HAP-1 (cell line): ENCODE measurements around the gene PELI1.

ENCODE experiments used
- DNase-seq, 2 experiments: peaks; one replicate each; pipeline ENCODE4 v3.0.0-alpha.2; 2016 to 2020; ENCODE audit warnings: low spot score in 2 of 2
- H3K27me3 ChIP-seq: fragments of 250-450 bp; sonication (Bioruptor Pico); 2 replicates; pipeline ENCODE4 v1.5.1; 2020; ENCODE audit warnings: low read depth, mild to moderate bottlenecking, moderate library complexity
- H3K36me3 ChIP-seq: fragments of 250-450 bp; sonication (Bioruptor Pico); replicated peaks from 2 replicates; pipeline ENCODE4 v1.5.1; 2020; ENCODE audit warnings: mild to moderate bottlenecking
- H3K4me1 ChIP-seq: fragments of 250-450 bp; sonication (Bioruptor Pico); 2 replicates; pipeline ENCODE4 v1.5.1; 2020; ENCODE audit warnings: mild to moderate bottlenecking
- H3K4me3 ChIP-seq: fragments of 250-450 bp; sonication (Bioruptor Pico); 2 replicates; pipeline ENCODE4 v1.5.1; 2020; ENCODE audit warnings: mild to moderate bottlenecking, moderate library complexity
- H3K9me3 ChIP-seq: fragments of 250-450 bp; sonication (Bioruptor Pico); 2 replicates; pipeline ENCODE4 v1.5.1; 2020; ENCODE audit warnings: mild to moderate bottlenecking, moderate library complexity
- in situ Hi-C: fragments of 300-500 bp; cut with MboI; formaldehyde crosslinking; loops from 3 replicates; pipeline ENCODE4 v1.14.3; 2020; ENCODE audit warnings: low sequenced_read_pairs, inconsistent platforms, mixed read lengths

Gene PELI1

DNA sequence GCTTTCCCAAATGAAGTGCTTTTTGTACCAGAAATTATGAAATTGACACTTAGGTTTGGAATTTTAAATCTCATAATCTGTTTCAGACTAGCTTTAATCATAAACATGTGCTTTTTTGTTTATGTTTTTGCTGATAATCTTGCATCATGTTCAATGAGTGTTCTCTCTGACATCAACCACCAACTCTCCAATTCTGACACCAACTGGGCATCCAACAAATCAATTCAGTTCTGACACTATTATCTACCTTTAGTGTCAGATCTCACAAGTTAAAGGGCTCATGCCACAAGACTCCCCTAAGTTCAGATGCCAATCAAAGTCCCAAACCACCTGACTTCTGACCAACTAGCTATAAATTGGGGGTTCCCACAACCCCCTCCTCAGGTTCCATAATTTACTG lies 19.6 kb downstream of the PELI1 start:
- no peak for DNase-seq
- Histone ChIP-seq H3K36me3 (no peaks in the 10 kb centered on the region), H3K9me3 (no peaks in the 10 kb centered on the region), H3K4me1 (peaks cover 12% of the 10 kb centered on the region), H3K27me3 (no peaks in the 10 kb centered on the region), H3K4me3 (no peak overlapping the region)
- in situ Hi-C loops, result no loop called here

DNA sequence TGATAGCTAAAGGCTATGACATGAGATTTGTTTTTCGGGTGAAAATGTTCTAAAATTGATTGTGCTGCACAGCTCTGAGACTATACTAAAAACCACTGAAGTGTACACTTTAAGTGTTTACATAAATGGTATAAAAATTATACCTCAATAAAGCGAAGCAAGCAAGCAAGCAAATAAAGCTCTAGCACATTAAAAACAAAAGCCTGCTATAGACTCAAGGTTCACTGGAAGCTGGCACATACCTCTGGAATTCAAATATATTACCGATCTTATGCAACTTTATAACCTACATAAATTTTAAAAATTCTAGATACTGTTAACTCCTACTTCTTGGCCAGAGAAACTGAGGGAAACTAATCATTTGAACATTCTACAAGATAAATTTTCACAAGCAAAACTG lies 20.1 kb downstream of the PELI1 start:
- no peaks in the 10 kb centered on the region for H3K9me3 ChIP-seq
- in situ Hi-C loops, result no loop called here
- H3K4me3 ChIP-seq, result no peak overlapping the region
- no peak for DNase-seq
- peaks cover 8% of the 10 kb centered on the region for H3K4me1 ChIP-seq
- H3K27me3 ChIP-seq, result no peaks in the 10 kb centered on the region
- H3K36me3 ChIP-seq, result no peaks in the 10 kb centered on the region

DNA sequence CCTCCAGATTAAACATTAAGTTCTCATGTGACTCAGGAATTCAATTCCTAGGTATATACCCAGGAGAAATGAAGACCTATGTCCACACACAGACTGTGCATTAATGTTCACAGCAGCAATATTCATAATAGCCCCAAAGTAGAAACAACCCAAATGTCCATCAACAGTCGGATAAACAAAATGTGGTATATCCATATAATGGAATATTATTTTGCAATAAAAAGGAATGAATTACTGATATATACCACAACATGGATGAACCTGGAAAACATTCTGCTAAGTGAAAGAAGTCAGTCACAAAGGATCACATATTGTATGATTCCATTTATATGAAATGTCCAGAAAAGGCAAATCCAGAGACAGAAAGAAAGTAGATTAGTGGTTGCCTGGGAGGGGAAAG lies 20.5 kb downstream of the PELI1 start:
- no peaks in the 10 kb centered on the region for H3K27me3 ChIP-seq
- H3K36me3 ChIP-seq, result no peaks in the 10 kb centered on the region
- H3K4me3 ChIP-seq, result no peak overlapping the region
- no peak for DNase-seq
- in situ Hi-C loops, result no loop called here
- no peaks in the 10 kb centered on the region for H3K9me3 ChIP-seq
- H3K4me1 ChIP-seq, result peaks cover 3% of the 10 kb centered on the region

GRCh38 chr2:64122358-64122757 lies 21.9 kb downstream of the PELI1 start:
- in situ Hi-C loops, result no loop called here
- H3K9me3 ChIP-seq, result no peaks in the 10 kb centered on the region
- H3K4me1 ChIP-seq, result no peaks in the 10 kb centered on the region
- no peaks in the 10 kb centered on the region for H3K27me3 ChIP-seq
- no peak overlapping the region for H3K4me3 ChIP-seq
- no peaks in the 10 kb centered on the region for H3K36me3 ChIP-seq
- DNase-seq, result no peak

DNA sequence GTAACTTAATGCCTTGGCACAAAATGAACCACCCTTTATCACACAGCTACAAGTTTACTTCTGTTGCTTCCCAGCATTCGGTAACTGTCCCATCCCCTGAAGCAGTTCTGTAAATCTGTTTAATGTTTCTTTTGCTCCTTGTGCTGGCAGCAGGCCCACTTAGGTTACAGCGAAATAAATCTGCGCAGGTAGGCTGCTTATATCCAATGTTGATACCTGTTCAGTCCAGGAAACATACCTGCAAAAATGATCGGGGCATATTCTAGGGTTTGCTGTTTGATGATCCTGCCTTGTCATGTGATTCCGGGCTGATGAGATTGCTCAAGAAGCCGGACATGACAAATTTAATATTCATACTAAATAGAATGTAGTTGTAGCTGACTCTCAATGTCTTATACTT lies 23.3 kb downstream of the PELI1 start:
- Histone ChIP-seq H3K9me3 (no peaks in the 10 kb centered on the region), H3K27me3 (no peaks in the 10 kb centered on the region), H3K36me3 (no peaks in the 10 kb centered on the region), H3K4me1 (peaks cover 7% of the 10 kb centered on the region), H3K4me3 (no peak overlapping the region)
- in situ Hi-C loops, result no loop called here
- DNase-seq, result no peak

DNA sequence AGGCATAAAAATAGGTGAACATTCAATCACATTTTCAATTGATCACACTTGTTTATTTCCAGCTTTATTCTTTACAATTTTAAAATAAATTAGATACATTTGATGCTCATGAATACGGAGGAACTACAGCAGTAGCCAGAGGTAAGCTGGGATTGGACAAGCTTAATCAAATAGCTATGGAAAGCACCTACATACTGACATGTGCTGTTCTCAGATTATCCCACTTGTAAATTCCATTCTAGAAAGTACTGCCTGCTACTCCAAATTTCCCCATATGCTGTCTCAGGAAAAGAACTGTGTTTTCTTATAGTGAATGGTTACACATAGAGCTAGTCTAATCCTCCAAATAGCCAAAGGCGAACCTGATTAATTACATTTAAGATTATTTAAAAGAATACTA lies 24.2 kb downstream of the PELI1 start:
- in situ Hi-C loops, result no loop called here
- Histone ChIP-seq H3K4me1 (peaks cover 14% of the 10 kb centered on the region), H3K27me3 (no peaks in the 10 kb centered on the region)

GRCh38 chr2:64119369-64119768 lies 24.9 kb downstream of the PELI1 start:
- H3K27me3 ChIP-seq, result no peaks in the 10 kb centered on the region
- H3K4me1 ChIP-seq, result peaks cover 14% of the 10 kb centered on the region
- no peak for DNase-seq
- no peak overlapping the region for H3K4me3 ChIP-seq
- in situ Hi-C loops, result no loop called here
- H3K9me3 ChIP-seq, result no peaks in the 10 kb centered on the region
- H3K36me3 ChIP-seq, result no peaks in the 10 kb centered on the region

More for the DNA sequence above, 24.2 kb downstream of the PELI1 start:
- H3K9me3 ChIP-seq, result no peaks in the 10 kb centered on the region
- H3K36me3 ChIP-seq, result no peaks in the 10 kb centered on the region
- DNase-seq, result no peak
- no peak overlapping the region for H3K4me3 ChIP-seq

DNA sequence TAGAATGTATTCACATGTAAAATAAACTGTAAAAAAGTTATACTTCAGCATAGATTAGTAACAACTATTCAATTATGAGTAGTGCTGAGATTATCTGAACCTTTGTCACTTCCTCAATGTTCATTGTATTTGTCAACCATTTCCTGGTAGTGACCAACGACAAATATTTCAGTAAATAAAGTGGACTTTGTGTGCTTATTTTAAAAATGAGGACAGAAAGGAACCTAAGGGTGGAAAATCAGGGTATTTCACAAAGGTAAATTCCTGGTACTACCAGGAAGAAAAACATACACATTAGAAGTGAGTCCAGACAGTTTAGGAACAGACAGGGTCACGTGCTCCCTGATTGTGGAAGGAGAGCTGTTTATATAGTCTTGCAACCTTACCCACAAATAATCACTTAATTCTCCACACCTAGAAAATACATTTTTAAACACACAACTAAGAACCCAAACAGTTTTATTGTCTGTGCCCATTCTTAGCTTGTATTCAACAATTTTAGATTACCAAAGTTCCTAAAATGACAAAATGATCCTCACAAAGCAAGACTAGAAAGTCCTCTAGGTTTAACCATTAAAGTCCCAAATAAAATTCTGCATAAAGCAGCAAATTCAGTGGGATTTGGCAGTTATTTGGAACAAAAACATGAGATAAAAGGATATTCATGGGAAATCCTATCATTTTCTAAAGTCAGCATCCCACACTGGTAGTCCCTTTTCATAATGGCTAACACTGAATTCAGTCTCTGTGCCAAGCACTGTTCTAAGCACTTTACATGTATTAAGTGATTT lies 28.2 kb downstream of the PELI1 start:
- DNase-seq, result peak in 1 of 2 experiments; percentile 44
- H3K4me1 ChIP-seq, result peaks cover 14% of the 10 kb centered on the region
- no peaks in the 10 kb centered on the region for H3K36me3 ChIP-seq
- H3K9me3 ChIP-seq, result no peaks in the 10 kb centered on the region
- H3K27me3 ChIP-seq, result no peaks in the 10 kb centered on the region
- no peak overlapping the region for H3K4me3 ChIP-seq
- in situ Hi-C loops, result no loop called here

GRCh38 chr2:64114912-64115277 lies 29.3 kb downstream of the PELI1 start:
- Histone ChIP-seq H3K4me1 (peaks cover 14% of the 10 kb centered on the region), H3K4me3 (no peak overlapping the region), H3K9me3 (no peaks in the 10 kb centered on the region), H3K36me3 (no peaks in the 10 kb centered on the region), H3K27me3 (no peaks in the 10 kb centered on the region)
- no peak for DNase-seq
- in situ Hi-C loops, result no loop called here

DNA sequence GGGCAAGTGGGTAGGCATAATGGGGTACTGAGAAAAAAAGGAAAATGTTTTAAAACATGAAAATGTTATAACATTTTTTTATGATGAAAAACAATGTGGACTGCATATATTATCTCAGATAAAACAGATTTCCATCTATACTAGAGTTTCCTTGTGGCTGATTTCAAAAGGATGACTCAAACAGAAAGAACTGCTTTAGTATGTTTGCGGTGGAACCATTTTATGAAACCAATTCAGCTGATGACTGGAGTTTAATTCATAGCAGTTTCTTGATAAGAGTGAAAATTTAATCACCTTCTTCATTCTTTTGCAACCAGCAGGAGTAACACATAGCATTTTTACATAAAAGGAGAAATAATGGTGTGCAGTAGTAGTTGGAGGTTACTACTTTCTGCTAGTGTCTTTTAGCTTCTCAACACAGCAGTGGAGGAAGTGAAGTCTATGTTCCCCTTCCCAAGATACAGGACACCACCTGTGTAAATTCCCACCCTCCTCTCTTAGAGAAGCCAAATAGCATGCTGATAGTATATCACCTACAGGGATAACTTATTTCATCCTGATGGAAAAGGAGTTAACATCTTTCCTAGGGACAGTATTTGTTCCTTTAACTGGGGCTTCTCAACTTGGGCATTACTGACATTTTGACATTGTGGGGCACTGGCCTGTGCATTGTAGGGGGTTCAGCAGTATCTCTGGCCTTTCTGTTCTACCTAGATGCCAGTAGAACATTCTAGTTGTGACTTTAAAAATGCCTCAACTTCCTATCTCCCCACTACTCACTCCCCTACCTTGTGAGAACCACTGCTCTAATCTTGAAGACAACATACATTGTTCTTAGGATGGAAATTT lies 29.9 kb downstream of the PELI1 start:
- Histone ChIP-seq H3K36me3 (no peaks in the 10 kb centered on the region), H3K9me3 (no peaks in the 10 kb centered on the region), H3K4me3 (no peak overlapping the region), H3K27me3 (no peaks in the 10 kb centered on the region), H3K4me1 (peaks cover 14% of the 10 kb centered on the region)
- DNase-seq, result no peak
- in situ Hi-C loops, result no loop called here

- no peaks in the 10 kb centered on the region for H3K9me3 ChIP-seq
- no peaks in the 10 kb centered on the region for H3K36me3 ChIP-seq
- H3K4me3 ChIP-seq, result no peak overlapping the region
- peaks cover 14% of the 10 kb centered on the region for H3K4me1 ChIP-seq
- H3K27me3 ChIP-seq, result no peaks in the 10 kb centered on the region
- in situ Hi-C loops, result no loop called here
- DNase-seq, result no peak
These were observed 32.2 kb downstream of the PELI1 start for GRCh38 chr2:64112016-64112415.

GRCh38 chr2:64111426-64111825 lies 32.8 kb downstream of the PELI1 start:
- peaks cover 12% of the 10 kb centered on the region for H3K4me1 ChIP-seq
- in situ Hi-C loops, result no loop called here

DNA sequence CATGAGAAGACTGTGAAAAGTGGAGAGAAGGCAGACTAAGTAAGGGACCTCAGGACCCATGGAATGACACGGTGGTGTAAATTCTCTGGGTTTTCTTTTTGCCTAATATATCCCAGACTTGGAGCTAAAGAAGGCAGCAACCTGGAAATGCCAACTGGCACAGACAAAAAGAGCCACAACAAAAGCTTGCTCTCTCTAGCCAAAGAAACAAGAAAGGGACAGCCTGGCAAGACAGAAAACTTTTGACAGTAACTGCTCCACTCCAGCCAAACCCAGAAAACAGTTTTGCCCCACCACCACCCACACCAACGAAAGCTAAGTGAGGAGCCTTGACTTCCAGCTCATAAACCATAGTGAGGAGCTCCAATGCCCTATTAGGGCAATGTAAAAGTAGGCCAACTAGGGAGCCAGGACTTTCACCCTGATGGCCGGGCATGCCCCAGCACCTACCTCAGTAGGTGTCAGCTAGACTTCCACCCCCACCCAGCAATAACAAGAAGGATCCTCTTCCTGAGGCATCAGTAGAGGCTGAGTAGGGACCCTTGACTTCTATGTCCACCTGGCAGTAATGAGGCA lies 35.5 kb downstream of the PELI1 start:
- in situ Hi-C loops, result no loop called here
- Histone ChIP-seq H3K4me3 (no peak overlapping the region), H3K4me1 (peaks cover 9% of the 10 kb centered on the region), H3K27me3 (no peaks in the 10 kb centered on the region), H3K36me3 (no peaks in the 10 kb centered on the region), H3K9me3 (no peaks in the 10 kb centered on the region)
- DNase-seq, result no peak

More at GRCh38 chr2:64111426-64111825, 32.8 kb downstream of the PELI1 start:
- no peaks in the 10 kb centered on the region for H3K36me3 ChIP-seq
- H3K27me3 ChIP-seq, result no peaks in the 10 kb centered on the region
- DNase-seq, result no peak
- no peaks in the 10 kb centered on the region for H3K9me3 ChIP-seq
- no peak overlapping the region for H3K4me3 ChIP-seq

GRCh38 chr2:64106481-64106880 lies 37.7 kb downstream of the PELI1 start:
- no peak overlapping the region for H3K4me3 ChIP-seq
- DNase-seq, result no peak
- H3K9me3 ChIP-seq, result no peaks in the 10 kb centered on the region
- peaks cover 9% of the 10 kb centered on the region for H3K4me1 ChIP-seq
- no peaks in the 10 kb centered on the region for H3K27me3 ChIP-seq
- H3K36me3 ChIP-seq, result no peaks in the 10 kb centered on the region
- in situ Hi-C loops, result no loop called here
